Skeletal muscle cell (primary cell): Measurements from ENCODE around the gene ZNHIT1.
A peak's percentile ranks its signal among the peaks of the same experiment; 100 is the strongest.
"Not testable (repeated sequence)": the region's sequence is repeated elsewhere in the genome, so short reads cannot be mapped to it uniquely, and the experiment has no call there.

Experiments
- DNase-seq: peaks from one replicate; pipeline ENCODE4 v3.0.0-alpha.2; 2010; ENCODE audit warnings: low read depth
- H3K4me3 ChIP-seq: 2 replicates; pipeline ENCODE4 v1.5.1; 2011; ENCODE audit warnings: low read depth, mild to moderate bottlenecking, control low read depth, low read length, moderate library complexity

The ZNHIT1 gene

DNA sequence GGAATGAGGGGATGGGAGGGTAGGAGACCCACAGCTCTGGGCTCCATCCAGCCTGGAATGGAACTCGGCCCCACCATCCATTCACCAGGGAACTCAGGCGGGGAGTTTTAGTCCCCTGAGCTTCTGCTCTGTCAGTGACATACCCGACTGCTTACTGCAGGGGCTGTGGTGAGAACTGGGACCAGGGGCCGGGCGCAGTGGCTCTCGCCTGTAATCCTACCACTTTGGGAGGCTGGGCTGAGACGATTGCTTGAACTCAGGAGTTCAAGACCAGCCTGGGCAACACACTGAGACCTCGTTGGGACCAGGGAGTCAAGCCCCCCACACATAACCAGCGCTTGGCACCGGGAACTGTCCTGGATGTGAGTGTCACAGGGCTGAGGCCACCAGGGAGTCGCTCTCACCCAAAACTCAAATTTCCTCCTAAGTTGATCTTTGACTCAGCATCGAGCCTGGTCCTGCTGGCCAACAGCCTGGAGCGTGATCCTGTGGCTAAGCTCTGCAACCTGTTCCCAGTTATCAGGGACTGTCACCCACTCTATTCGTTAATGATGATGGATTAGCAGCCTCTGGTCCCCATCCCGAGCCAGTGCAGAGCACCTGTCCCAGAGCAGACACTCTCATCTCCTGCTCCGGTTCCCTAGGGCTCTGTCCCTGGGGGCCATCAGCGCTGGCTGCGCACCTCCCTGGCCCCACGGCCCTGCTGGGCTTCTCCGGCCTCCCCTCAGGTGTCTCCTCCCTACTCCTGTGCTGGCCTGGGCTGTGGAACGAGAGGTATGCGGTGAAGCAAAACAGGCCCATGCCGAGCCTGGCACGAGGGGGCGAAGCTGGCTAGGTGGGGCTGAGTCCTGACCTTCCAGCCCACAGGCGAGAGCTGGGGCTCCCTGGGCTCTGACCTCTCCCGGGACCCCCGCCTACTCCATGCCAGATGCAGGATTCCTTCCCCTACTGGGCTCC is 20.5 kb downstream of the ZNHIT1 start:
- no peak for DNase-seq
- H3K4me3 ChIP-seq = no peak overlapping the region

DNA sequence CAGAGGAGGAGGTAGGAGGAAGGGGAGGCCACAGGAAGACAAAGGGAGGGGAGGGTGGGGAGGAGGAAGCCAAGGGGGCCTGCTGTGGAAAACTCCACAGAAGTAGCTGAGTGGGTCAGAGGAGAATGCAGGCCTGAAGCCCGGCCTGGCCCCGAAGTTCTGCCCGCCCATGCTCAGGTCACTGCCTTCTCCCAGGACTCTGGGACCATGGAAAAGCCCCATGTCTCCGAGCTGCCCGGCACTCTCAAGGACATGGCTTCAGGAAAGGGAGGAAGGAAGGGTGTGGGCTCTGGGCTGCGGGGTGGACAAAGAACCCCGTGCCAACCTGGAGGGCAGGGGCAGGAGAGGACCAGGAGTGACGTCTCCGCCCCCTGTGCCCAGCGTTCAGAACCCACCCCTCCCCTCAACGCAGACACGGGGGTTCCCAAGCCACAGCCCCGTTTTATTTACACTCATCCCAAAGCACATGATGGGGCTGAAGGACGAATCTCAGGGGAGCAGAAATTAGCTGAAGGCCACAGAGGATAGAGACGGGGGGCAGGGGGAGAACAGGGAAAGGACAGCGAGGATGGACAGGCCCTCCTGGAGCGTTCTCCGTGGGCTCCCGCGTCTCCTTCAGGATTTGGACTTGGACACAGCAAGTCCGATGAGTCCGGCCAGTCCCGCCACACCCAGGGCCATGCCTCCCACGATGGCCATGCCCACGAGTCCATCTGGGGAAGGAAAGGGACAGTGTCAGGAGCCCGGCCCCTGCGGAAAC is 21.4 kb downstream of the ZNHIT1 start:
- H3K4me3 ChIP-seq = no peak overlapping the region
- no peak for DNase-seq

GRCh38 chr7:101239951-101240220 is 21.9 kb downstream of the ZNHIT1 start:
- DNase-seq = no peak
- no peak overlapping the region for H3K4me3 ChIP-seq

- H3K4me3 ChIP-seq = no peak overlapping the region
- no peak for DNase-seq
These were observed 22.5 kb downstream of the ZNHIT1 start for GRCh38 chr7:101240226-101241014.

GRCh38 chr7:101241015-101241363 is 23.0 kb downstream of the ZNHIT1 start:
- no peak for DNase-seq
- H3K4me3 ChIP-seq = no peak overlapping the region

GRCh38 chr7:101241443-101242349 is 23.7 kb downstream of the ZNHIT1 start:
- no peak overlapping the region for H3K4me3 ChIP-seq
- no peak for DNase-seq

DNA sequence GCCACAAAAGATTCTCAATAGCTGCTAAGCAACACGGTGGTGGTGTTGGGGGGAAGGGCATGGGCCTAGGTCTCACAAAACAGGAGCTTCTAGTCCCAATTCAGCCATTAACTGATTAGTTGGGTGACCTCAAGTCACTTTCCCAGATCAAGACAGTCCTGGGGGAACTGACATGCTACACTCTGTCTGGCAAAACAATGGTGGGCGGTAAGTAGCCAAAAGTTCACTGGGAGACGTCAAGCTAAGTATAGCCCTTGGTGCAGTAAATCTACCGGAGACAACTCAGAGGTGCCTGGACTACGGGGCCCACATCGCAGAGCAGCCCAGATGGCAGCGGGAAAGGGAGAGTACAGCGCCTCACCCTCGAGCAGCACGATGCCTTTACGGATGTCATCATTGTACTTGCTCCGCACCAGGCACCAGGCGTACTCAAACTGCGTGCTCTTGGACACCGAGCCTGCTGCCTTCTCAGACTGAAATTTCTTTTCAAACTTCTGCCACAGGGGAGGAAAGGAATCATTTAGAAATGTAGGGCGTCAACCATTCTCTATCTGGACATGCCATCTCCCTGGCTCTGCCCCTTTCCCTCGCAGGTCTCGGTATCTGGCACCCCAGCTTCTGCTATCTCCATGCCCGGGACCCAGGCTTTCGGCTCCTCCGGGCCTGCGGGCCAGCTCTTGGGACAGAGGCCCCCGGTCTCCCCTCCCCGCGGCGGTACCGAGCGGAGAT is 25.8 kb downstream of the ZNHIT1 start:
- DNase-seq = no peak
- peak overlapping the region; percentile 98 for H3K4me3 ChIP-seq

- H3K4me3 ChIP-seq = peak within 1 kb of the TSS; percentile 98
- peak; percentile 62 for DNase-seq
These were observed 26.6 kb downstream of the ZNHIT1 start, which contains the start of gene FIS1 for GRCh38 chr7:101244375-101245146. Gene FIS1, minus strand, starts transcription at chr7:101245081. Its CDS starts 77 bp downstream, at chr7:101245004.

DNA sequence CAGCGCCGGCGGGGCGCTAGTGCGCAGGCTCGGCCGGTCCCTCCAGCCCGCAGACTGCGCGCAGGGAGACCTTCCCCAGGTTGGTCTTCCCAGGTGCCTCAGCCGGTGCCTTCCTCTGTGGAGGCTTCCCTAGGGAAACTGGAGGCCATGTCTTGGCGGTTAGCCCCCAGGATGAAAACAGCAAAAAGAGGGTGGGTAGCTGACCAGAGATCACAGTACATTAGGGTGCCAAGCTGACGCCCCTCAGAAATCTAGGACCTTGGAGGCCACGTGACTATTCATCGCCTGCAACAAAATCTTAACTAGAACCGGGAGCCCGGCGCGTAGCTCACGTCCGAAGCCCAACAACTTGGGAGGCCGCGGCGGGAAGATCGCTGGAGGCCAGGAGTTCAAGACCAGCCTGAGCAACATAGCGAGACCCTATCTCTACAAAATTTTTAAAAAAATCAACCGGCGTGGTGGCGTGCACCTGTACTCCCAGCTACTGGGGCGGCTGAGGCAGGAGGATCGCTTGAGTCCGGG is 27.2 kb downstream of the ZNHIT1 start:
- H3K4me3 ChIP-seq = peak overlapping the region; percentile 98
- DNase-seq = no peak

- DNase-seq = no peak
- H3K4me3 ChIP-seq = no peak overlapping the region
These were observed 30.3 kb downstream of the ZNHIT1 start for GRCh38 chr7:101248276-101248675.

DNA sequence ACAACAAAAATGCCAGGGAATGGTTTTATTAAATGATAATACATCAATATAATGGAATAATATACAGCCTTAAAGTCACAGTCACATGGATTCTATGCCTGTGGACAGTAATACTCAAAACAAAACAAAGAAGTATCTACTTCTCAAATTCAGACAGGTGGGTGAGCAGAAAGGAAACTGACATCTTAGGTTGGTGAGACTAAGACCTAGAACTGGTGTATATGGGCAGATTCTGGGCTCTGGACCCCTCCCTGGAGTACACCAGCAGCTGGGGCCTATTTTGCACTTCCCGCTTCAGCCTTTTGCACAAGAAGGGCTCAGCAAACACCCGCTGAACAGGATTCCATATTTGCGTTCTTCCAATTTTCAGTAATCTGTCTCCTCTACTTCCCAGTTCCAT is 32.4 kb downstream of the ZNHIT1 start:
- DNase-seq = no peak
- H3K4me3 ChIP-seq = no peak overlapping the region

DNA sequence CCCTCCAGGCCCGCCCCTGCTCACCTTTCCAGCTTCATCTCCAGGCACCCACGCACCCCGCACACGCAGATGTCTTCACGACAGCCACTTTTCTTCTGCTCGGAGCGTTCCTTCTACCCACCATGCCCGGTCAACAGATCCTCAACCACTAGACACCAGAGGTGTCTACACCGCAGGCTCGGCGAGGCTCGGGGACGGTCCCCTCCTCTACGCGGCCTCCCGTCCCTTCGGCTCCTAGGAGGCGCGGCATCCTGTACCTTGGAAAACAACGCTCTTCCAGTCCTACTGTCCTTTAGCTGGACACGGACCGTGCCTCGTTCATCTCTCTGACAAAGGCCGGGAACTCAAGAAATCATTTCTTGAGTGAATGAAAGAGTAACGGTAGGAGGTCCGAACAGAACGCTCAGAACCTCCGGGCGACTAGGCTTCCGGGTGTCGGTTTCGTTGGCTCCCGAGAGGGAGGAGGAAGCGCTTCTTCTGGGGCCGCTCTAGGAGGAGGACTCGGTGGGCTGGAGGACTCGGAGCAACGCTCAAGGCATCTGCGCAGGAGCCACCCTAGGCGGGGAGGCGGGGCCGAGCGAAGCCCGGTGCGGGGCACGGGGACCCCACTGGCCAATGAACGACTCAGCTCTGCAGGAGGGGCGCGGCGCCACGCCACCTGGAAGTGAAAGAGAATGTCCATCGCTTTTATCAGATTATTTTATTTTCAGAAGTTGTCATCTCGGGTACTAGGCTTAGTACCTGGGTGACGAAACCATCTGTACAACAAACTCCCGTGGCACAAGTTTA is 34.1 kb downstream of the ZNHIT1 start:
- DNase-seq = peak; percentile 95
- H3K4me3 ChIP-seq = peak overlapping the region; percentile 96

- not testable (repeated sequence) for DNase-seq, H3K4me3 ChIP-seq
These were observed 35.2 kb downstream of the ZNHIT1 start for GRCh38 chr7:101253199-101253598.

- DNase-seq = no peak
- H3K4me3 ChIP-seq = no peak overlapping the region
These were observed 37.8 kb downstream of the ZNHIT1 start for GRCh38 chr7:101255796-101256195.

- peak; percentile 15 for DNase-seq
- no peak overlapping the region for H3K4me3 ChIP-seq
These were observed 40.3 kb downstream of the ZNHIT1 start for GRCh38 chr7:101258243-101258731.

GRCh38 chr7:101264102-101264706 is 46.2 kb downstream of the ZNHIT1 start:
- not testable (repeated sequence) for H3K4me3 ChIP-seq, DNase-seq
